ENCODE results near the gene WDR35.

WDR35 gene

DNA sequence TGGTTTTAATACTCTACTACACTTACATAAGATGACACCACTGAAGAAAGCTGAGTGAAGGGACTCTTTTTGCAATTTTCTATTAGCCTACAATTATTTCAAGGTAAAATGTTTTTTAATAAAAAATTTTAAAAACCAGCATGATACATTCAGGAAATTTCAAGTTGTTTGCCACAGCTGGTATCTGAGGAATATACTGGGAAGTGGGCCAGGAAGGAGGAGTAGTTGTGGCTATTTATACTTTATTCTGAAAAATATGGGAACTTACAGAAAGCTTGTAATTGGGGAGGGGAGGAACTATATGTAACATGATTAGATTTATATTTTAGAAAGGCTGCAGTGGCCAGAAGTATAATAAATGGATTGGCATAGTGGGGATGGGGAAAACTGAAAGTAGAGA lies 40.8 kb downstream of the WDR35 start:
- Histone ChIP-seq H3K27me3 (no peaks in the 10 kb centered on the region), H3K27ac (no peak overlapping the region), H3K9me3 (no peaks in the 10 kb centered on the region), H3K36me3 (peaks cover 3 to 8% (median 5%) of the 10 kb centered on the region in 3 donors), H3K4me3 (no peak overlapping the region), H3K4me1 (peaks cover 0 to 10% (median 2%) of the 10 kb centered on the region in 4 donors)
- intact Hi-C loops (cut with DNase I; ENCODE audit: low total_unique reads), result no loop called here
- no peak for DNase-seq
- TF ChIP-seq, protein P1, sequence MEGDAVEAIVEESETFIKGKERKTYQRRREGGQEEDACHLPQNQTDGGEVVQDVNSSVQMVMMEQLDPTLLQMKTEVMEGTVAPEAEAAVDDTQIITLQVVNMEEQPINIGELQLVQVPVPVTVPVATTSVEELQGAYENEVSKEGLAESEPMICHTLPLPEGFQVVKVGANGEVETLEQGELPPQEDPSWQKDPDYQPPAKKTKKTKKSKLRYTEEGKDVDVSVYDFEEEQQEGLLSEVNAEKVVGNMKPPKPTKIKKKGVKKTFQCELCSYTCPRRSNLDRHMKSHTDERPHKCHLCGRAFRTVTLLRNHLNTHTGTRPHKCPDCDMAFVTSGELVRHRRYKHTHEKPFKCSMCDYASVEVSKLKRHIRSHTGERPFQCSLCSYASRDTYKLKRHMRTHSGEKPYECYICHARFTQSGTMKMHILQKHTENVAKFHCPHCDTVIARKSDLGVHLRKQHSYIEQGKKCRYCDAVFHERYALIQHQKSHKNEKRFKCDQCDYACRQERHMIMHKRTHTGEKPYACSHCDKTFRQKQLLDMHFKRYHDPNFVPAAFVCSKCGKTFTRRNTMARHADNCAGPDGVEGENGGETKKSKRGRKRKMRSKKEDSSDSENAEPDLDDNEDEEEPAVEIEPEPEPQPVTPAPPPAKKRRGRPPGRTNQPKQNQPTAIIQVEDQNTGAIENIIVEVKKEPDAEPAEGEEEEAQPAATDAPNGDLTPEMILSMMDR (IDR thresholded peaks at IDR 0.05), result no peak

- no peak overlapping the region for H3K27ac ChIP-seq
- no peak for DNase-seq
- intact Hi-C loops (cut with DNase I; ENCODE audit: low total_unique reads), result no loop called here
- no peak overlapping the region for H3K4me3 ChIP-seq
- H3K27me3 ChIP-seq, result no peaks in the 10 kb centered on the region
- TF ChIP-seq, protein P1 (IDR thresholded peaks at IDR 0.05), result no peak
- H3K9me3 ChIP-seq, result no peaks in the 10 kb centered on the region
- peaks cover 3 to 8% (median 5%) of the 10 kb centered on the region in 3 donors for H3K36me3 ChIP-seq
- peaks cover 0 to 10% (median 2%) of the 10 kb centered on the region in 4 donors for H3K4me1 ChIP-seq
These were observed 42.5 kb downstream of the WDR35 start for GRCh38 chr2:19947184-19947940.

DNA sequence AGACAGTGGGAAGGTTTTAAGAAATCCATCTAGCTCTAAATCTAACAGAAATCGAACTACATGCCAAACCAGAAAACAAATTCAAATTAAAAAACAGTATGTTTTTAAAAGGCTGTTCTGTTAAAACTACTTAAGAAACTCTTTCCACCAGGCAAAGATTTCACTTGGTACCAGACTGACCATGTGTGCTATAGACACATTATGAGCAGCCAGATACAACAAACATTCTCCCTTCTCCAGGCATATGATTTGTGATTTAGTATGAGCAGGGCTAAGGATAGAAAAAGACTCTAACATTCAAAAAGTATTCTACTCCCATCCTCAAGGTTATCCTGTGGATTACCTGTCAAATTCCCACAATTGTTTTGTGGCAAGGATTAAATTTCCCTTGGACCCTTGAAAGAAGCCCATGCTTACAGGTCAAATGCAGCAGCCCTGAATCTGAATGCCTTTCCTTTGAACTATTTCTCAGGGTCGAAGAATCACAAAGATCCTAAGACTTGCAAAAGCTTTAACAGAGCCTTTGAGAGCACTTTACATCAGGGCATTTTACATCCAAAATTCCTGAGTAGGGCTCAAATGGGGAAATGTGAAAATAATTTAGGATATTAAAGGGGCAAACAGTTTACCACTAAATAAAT lies 45.6 kb downstream of the WDR35 start:
- peaks cover 0 to 8% (median 2%) of the 10 kb centered on the region in 4 donors for H3K4me1 ChIP-seq
- H3K4me3 ChIP-seq, result no peak overlapping the region
- no peak for DNase-seq
- H3K36me3 ChIP-seq, result peaks cover 0 to 8% (median 3%) of the 10 kb centered on the region in 3 donors
- H3K9me3 ChIP-seq, result no peaks in the 10 kb centered on the region
- no peak overlapping the region for H3K27ac ChIP-seq
- H3K27me3 ChIP-seq, result no peaks in the 10 kb centered on the region
- TF ChIP-seq, protein P1 (IDR thresholded peaks at IDR 0.05), result no peak
- intact Hi-C loops (cut with DNase I; ENCODE audit: low total_unique reads), result no loop called here

- TF ChIP-seq, protein P1 (IDR thresholded peaks at IDR 0.05), result no peak
- no peaks in the 10 kb centered on the region for H3K9me3 ChIP-seq
- peaks cover under 1 to 8% (median 6%) of the 10 kb centered on the region in 3 donors for H3K36me3 ChIP-seq
- H3K27ac ChIP-seq, result no peak overlapping the region
- intact Hi-C loops (cut with DNase I; ENCODE audit: low total_unique reads), result no loop called here
- DNase-seq, result no peak
- H3K4me3 ChIP-seq, result no peak overlapping the region
- H3K27me3 ChIP-seq, result no peaks in the 10 kb centered on the region
- H3K4me1 ChIP-seq, result no peaks in the 10 kb centered on the region
These were observed 46.7 kb downstream of the WDR35 start for GRCh38 chr2:19943189-19943588.

DNA sequence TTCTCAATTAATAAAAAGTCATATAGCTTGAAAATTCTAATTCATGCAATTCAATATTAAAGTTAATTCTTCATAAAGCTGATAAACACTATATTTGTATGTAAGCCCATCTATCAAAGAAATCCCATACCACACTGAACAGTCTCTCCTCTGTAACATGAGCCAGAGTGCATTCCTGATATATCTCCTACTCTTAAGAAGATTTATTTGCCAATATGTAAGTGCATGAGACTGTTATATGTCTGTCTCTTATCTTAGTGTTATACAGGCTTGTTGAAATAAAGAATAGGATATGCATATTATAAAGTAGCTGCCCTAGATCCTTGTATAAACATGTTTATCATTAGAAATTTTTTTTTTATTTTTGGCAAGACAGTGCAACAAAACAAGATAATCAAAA lies 47.7 kb downstream of the WDR35 start:
- Histone ChIP-seq H3K27me3 (no peaks in the 10 kb centered on the region), H3K4me3 (no peak overlapping the region), H3K4me1 (no peaks in the 10 kb centered on the region), H3K9me3 (no peaks in the 10 kb centered on the region), H3K27ac (no peak overlapping the region), H3K36me3 (peaks cover 11 to 16% (median 16%) of the 10 kb centered on the region in 3 donors)
- intact Hi-C loops (cut with DNase I; ENCODE audit: low total_unique reads), result no loop called here
- TF ChIP-seq, protein P1 (IDR thresholded peaks at IDR 0.05), result no peak
- DNase-seq, result no peak
